Central memory CD4-positive, alpha-beta T cell (primary cell): Measurements from ENCODE around the gene MERTK.
"Not testable (repeated sequence)": the region's sequence is repeated elsewhere in the genome, so short reads cannot be mapped to it uniquely, and the experiment has no call there.

ENCODE experiments used
- DNase-seq: peaks from one replicate; pipeline ENCODE4 v3.0.0; 2022

The MERTK gene

GRCh38 chr2:112019569-112019982 is 121.2 kb downstream of the MERTK start:
- no peak for DNase-seq

GRCh38 chr2:112020561-112020960 is 122.2 kb downstream of the MERTK start:
- DNase-seq = no peak

- DNase-seq = no peak
These were observed 122.9 kb downstream of the MERTK start for GRCh38 chr2:112021290-112021689.

GRCh38 chr2:112021781-112022231 is 123.4 kb downstream of the MERTK start:
- no peak for DNase-seq

DNA sequence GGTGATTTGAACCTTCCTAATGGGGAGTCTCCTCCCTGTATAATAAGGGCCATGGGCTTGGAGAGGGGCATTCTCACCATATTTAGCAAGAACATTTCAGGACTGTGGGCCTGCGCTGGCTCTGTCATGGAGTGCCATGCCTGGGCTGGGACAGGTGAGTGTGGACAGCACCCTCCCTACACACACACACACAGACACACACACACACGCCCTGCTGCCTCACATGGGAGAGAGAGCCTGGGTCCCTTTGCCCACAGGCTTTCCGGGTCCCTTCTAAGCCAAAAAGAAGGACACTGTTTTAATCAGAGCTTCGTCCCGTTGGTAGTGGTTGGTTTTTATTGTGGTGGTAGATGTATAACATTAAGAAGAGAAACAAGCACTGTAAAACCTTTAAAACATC is 125.3 kb downstream of the MERTK start:
- DNase-seq = no peak

- DNase-seq = no peak
These were observed 125.8 kb downstream of the MERTK start for GRCh38 chr2:112024231-112024630.

DNA sequence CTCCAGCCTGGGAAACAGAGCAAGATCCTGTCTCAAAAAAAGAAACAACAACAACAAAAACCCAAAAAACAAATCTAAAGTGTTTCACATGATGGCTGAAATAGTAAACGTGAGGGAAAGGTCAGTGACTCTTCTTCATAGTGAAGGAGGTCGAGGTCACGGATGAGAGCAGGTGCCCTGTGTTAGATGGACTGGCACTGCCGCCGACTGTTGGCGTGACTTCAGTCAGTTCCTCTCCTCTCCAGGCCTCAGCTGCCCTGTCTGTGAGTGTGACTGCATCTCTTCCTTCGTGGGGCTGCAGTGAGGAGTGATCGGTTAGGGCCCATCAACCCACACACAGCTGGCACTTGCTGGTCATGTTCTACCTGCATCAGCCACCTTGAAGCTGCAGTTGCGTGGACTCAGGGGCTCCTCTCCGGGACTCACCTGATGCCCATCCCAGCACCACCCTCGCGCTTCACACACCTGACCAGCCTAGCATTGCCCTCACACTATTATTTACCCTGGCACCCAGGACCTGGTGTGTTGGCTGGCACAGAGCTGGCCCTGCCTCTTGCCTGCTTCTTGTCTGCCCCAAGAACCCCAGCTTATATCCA is 126.6 kb downstream of the MERTK start:
- no peak for DNase-seq

- no peak for DNase-seq
These were observed 128.1 kb downstream of the MERTK start for GRCh38 chr2:112026509-112026908.

- DNase-seq = no peak
These were observed 129.4 kb downstream of the MERTK start for GRCh38 chr2:112027767-112028166.

DNA sequence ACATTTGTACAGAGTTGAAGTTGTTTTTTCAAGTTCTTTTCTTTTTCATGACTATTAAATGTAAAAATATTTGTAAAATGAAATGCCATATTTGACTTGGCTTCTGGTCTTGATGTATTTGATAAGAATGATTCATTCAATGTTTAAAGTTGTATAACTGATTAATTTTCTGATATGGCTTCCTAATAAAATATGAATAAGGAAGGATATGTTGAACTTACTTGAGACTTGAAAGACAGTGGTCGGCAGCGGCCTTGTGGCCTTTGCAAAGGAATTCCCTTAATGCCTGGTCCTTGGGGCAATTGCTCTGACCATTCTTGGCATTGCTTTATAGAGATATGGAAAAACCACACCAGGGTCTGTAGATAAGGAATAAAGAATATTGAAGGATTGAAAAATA is 130.8 kb downstream of the MERTK start:
- no peak for DNase-seq

DNA sequence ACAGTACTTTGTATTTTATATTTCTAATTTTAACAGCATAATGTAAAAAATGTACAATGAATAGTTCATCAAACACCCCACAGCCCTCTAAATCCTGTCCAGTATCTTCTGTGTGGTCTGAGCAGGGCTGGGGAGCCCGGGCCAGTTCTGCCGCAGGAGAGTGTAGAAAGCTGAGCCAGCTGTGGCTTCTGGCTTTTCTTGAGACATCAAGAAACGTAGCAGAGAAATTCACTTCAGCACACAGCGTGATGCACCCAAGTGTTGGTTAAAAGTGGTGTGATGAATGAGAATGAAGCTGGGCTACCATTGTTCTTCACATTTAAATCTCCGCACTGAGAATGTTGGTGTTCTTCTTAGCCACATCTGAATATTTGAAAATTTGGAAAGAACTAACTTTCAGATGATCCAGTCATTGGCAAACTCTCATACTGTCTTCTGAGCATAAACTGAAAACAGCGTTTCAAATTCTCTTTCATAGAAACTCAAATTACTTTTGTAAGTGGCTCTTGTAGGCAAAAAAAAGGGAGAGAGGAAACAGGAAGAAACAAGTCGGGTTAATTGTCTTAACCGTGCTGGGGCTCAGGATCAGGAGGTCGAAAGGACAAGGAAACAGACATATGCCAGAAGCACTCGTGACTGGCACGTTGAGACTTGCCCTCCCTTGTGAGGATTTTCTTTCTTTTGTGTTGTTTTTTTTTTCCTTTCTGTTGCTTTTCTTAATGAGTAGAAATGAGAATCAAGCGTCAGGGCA is 133.2 kb downstream of the MERTK start:
- no peak for DNase-seq

- no peak for DNase-seq
These were observed 133.8 kb downstream of the MERTK start for GRCh38 chr2:112032224-112032586.

GRCh38 chr2:112032689-112033465 is 134.5 kb downstream of the MERTK start:
- no peak for DNase-seq

GRCh38 chr2:112033600-112033999 is 135.2 kb downstream of the MERTK start:
- no peak for DNase-seq

DNA sequence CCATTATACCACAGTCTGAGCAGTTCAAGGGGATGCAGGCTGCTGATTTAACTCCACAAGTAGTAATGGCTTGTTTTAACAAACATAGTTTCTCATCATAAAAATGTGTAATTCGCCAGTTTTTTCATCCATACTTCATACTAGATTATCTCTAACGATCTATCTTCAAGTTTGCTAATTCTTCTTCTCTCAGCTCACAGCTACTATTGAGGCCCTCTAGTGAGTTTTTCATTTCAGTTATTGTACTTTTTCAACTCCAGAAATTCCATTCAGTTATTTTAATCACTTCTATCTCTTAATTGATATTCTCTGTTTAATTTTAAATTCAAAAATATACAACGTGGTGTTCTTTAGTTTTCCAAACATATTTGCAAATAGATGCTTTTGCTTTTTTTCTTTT is 136.5 kb downstream of the MERTK start:
- no peak for DNase-seq

- DNase-seq = no peak
These were observed 137.4 kb downstream of the MERTK start for GRCh38 chr2:112035786-112036185.

- DNase-seq = not testable (repeated sequence)
These were observed 141.1 kb downstream of the MERTK start for GRCh38 chr2:112039556-112039955.

DNA sequence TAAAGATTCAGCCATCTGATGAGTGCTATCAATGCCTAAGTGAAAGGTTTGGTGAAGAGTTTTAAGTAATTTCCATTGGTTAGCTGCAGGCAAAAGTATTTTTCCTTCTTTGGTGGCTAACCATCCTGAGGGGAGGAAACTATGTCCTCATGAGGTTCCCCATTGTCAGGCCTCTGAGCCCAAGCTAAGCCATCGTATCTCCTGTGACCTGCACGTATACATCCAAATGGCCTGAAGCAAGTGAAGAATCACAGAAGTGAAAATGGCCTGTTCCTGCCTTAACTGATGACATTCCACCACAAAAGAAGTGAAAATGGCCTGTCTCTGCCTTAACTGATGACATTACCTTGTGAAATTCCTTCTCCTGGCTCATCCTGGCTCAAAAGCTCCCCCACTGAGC is 141.7 kb downstream of the MERTK start:
- not testable (repeated sequence) for DNase-seq

- DNase-seq = not testable (repeated sequence)
These were observed 143.1 kb downstream of the MERTK start for GRCh38 chr2:112041460-112041859.

- DNase-seq = no peak
These were observed 147.1 kb downstream of the MERTK start for GRCh38 chr2:112045446-112046014.

- DNase-seq = no peak
These were observed 147.8 kb downstream of the MERTK start for GRCh38 chr2:112046231-112046630.

- DNase-seq = no peak
These were observed 149.3 kb downstream of the MERTK start for GRCh38 chr2:112047537-112048235.

GRCh38 chr2:112048236-112048592 is 149.8 kb downstream of the MERTK start:
- DNase-seq = no peak
